ENCODE results near the gene ARG2. TPM values are rescaled to one million over a fixed set of nuclear protein-coding genes. Genes with fewer than 3 reads are reported as not detected.

Gene ARG2
- polyA plus RNA-seq, 3 donors, result 0.13 to 0.46 (median 0.33) TPM

DNA sequence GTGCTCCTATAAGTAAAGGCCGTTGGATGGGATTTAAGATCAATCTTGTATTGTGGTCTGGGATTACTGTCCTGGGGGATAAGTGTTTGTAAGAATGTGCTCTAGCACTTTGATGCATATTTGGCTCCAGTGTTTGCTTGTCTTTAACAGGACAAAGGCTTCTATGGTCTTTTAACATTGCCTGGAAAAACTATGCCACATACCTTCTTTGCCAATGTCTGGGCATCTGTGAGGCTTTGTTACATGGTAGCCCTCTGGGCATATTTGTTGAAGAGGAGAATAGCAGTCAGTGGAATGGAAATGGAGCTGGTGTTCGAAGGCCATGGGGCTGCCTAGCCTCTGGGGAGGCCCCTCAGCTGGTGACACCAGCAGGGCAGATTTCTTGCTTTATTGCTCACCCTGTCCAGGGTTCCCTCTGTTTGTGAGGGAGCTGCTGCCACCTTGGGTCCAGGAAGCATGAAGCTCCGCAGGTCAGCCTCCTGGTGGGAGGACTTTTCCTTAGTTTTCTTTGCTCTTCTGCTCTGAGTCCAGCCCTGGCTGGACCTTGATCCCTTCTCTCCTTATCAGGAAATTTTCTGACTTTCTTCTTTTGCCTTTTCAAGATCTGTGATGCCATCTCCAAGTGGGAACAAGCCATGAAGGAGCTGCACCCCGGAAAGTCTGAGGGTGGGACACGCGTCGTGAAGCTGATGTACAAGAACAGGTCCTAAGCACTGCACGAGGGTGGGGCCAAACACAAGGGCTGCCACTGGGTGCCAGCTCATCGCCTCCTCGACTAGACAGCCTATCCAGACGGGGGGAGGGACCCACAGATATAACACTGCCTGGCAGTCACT, 39.2 kb upstream of the ARG2 start:
- H3K4me1 ChIP-seq (ENCODE audit: control insufficient read depth in 1 of 2, insufficient read depth in 2 of 2, low read length in 2 of 2), result no peaks in the 10 kb centered on the region
- no peak overlapping the region for H3K27ac ChIP-seq (ENCODE audit: low read depth in 1 of 2, low read length in 2 of 2)
- no peak overlapping the region for H3K4me3 ChIP-seq (replicated peaks in 1 of 3; ENCODE audit: low read depth in 2 of 3, low read length in 3 of 3)
- TF ChIP-seq CTCF (IDR thresholded peaks at IDR 0.05), result no peak
- no peaks in the 10 kb centered on the region for H3K79me2 ChIP-seq (ENCODE audit: insufficient read depth, low read length)
- peaks cover 0 to 1% of the 10 kb centered on the region in 2 donors for H3K36me3 Mint-ChIP-seq
- H3K36me3 ChIP-seq (replicated peaks in 1 of 2; ENCODE audit: control insufficient read depth in 1 of 2, insufficient read depth in 2 of 2, low read length in 2 of 2), result no peaks in the 10 kb centered on the region
- no peaks in the 10 kb centered on the region for H3K9me3 Mint-ChIP-seq
- H3K4me1 Mint-ChIP-seq, result peaks cover 4% of the 10 kb centered on the region
- H3K4me2 ChIP-seq (replicated peaks; ENCODE audit: extremely low read depth, low read length, poor library complexity, severe bottlenecking), result no peak overlapping the region
- intact Hi-C loops (cut with micrococcal nuclease), result loop anchor here (5.0 kb wide), 2 partner anchors 87 to 127 kb away; no protein-coding TSS in a partner anchor
- no peak overlapping the region for H3K9ac ChIP-seq (ENCODE audit: insufficient read depth, low read length, poor library complexity, severe bottlenecking)
- H3K4me3 Mint-ChIP-seq, result no peak overlapping the region
- H3K9me3 ChIP-seq (replicated peaks in 1 of 2; ENCODE audit: control insufficient read depth in 1 of 2, insufficient read depth in 1 of 2, low read length in 2 of 2), result no peaks in the 10 kb centered on the region
- no peak for DNase-seq
- no peak overlapping the region for H2AFZ ChIP-seq (ENCODE audit: insufficient read depth, low read depth, low read length, poor library complexity, severe bottlenecking)
- H3K27me3 Mint-ChIP-seq (ENCODE audit: low read depth in 3 of 3), result peaks cover 0 to 5% (median 2%) of the 10 kb centered on the region in 3 donors
- 89% methylated on average over 11 of the region's 11 CpGs for WGBS (ENCODE audit: insufficient coverage)
- no peaks in the 10 kb centered on the region for H3K27me3 ChIP-seq (ENCODE audit: control insufficient read depth in 2 of 2, insufficient read depth in 2 of 2, low read length in 2 of 2)
- peak overlapping the region in 1 of 7 donors; percentile 51 for H3K27ac Mint-ChIP-seq
- H4K20me1 ChIP-seq (ENCODE audit: insufficient read depth, low read length), result no peaks in the 10 kb centered on the region

DNA sequence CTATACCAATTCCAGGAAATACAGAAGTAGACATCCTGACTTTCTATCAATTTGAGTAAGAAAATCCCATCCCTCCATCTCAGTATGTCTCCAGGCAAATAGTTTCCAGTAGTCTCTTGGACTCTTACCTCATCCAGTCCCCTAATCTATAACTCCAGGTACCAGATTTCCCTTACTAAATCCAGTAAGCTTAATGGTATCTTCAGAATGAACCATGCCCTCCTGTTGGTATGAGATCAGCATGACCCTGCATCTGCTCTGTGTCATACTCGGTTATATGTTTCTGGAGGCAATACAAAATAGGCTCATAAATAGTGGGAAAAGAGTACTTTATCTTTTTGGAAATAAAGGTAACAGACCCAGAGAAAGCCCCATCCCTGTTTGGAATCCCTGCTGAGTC, 38.1 kb upstream of the ARG2 start:
- Mint-ChIP-seq H3K36me3 (peaks cover 6 to 9% of the 10 kb centered on the region in 2 donors), H3K4me1 (peaks cover 2% of the 10 kb centered on the region), H3K27me3 (ENCODE audit: low read depth in 3 of 3) (peaks cover 0 to 4% (median 0%) of the 10 kb centered on the region in 3 donors), H3K27ac (no peak overlapping the region), H3K4me3 (no peak overlapping the region), H3K9me3 (no peaks in the 10 kb centered on the region)
- 100% methylated on average over 1 of the region's 1 CpG for WGBS (ENCODE audit: insufficient coverage)
- Histone ChIP-seq H3K36me3 (replicated peaks in 1 of 2; ENCODE audit: control insufficient read depth in 1 of 2, insufficient read depth in 2 of 2, low read length in 2 of 2) (peaks cover 0 to 6% of the 10 kb centered on the region in 2 donors), H3K79me2 (ENCODE audit: insufficient read depth, low read length) (no peaks in the 10 kb centered on the region), H4K20me1 (ENCODE audit: insufficient read depth, low read length) (no peaks in the 10 kb centered on the region), H3K27me3 (ENCODE audit: control insufficient read depth in 2 of 2, insufficient read depth in 2 of 2, low read length in 2 of 2) (no peaks in the 10 kb centered on the region), H3K9ac (ENCODE audit: insufficient read depth, low read length, poor library complexity, severe bottlenecking) (no peak overlapping the region), H3K27ac (ENCODE audit: low read depth in 1 of 2, low read length in 2 of 2) (no peak overlapping the region), H3K4me2 (replicated peaks; ENCODE audit: extremely low read depth, low read length, poor library complexity, severe bottlenecking) (no peak overlapping the region), H3K4me3 (replicated peaks in 1 of 3; ENCODE audit: low read depth in 2 of 3, low read length in 3 of 3) (no peak overlapping the region), H3K4me1 (ENCODE audit: control insufficient read depth in 1 of 2, insufficient read depth in 2 of 2, low read length in 2 of 2) (no peaks in the 10 kb centered on the region), H2AFZ (ENCODE audit: insufficient read depth, low read depth, low read length, poor library complexity, severe bottlenecking) (no peak overlapping the region), H3K9me3 (replicated peaks in 1 of 2; ENCODE audit: control insufficient read depth in 1 of 2, insufficient read depth in 1 of 2, low read length in 2 of 2) (no peaks in the 10 kb centered on the region)
- TF ChIP-seq CTCF (IDR thresholded peaks at IDR 0.05), result no peak
- no peak for DNase-seq
- intact Hi-C loops (cut with micrococcal nuclease), result loop anchor here (5.0 kb wide), 2 partner anchors 86 to 126 kb away; no protein-coding TSS in a partner anchor
